GM12878 (cell line): ENCODE measurements around the gene ZNF576. TPM values are rescaled to one million over a fixed set of nuclear protein-coding genes. Genes with fewer than 3 reads are reported as not detected.

Experiments
- ATAC-seq: fragments of 200-7000 bp; cut with Tn5 transposase; 3 replicates; pipeline ENCODE4 v1.9.1; 2020; ENCODE audit warnings: mild to moderate bottlenecking, moderate library complexity
- Bru-seq: library from RNA; stranded (reverse); fragments of 400-500 nt; gene quantifications from one replicate; lab custom pipeline; 2021; lab: Mats Ljungman, UMichigan
- BruChase-seq, 2 experiments: library from RNA; stranded (reverse); fragments of 400-500 nt; gene quantifications; one replicate each; lab custom pipeline; 2021; lab: Mats Ljungman, UMichigan
- BruUV-seq: library from RNA; stranded (reverse); fragments of 400-500 nt; replicated peaks from 2 replicates; lab custom pipeline; 2021; lab: Mats Ljungman, UMichigan
- CTCF ChIA-PET: fragments of 300-600 bp; sonication (Branson Sonifier 250); formaldehyde crosslinking; extraction: SDS; loops from one replicate; lab custom pipeline; 2021; ENCODE audit warnings: inconsistent platforms; lab: Yijun Ruan, JAX
- POLR2A ChIA-PET: fragments of 350-600 bp; formaldehyde crosslinking; extraction: SDS; loops from one replicate; lab custom pipeline; 2021; ENCODE audit warnings: inconsistent platforms; lab: Charles Lee
- RAD21 ChIA-PET: fragments of 300-600 bp; sonication (Branson Sonifier 250); formaldehyde crosslinking; loops from one replicate; lab custom pipeline; 2023; ENCODE audit warnings: antibody characterized with exemption; ENCODE audit not compliant: unreplicated experiment; lab: Charles Lee
- SMC1A ChIA-PET: fragments of 300-600 bp; sonication (Branson Sonifier 250); formaldehyde crosslinking; loops from one replicate; lab custom pipeline; 2023; ENCODE audit not compliant: unreplicated experiment, uncharacterized antibody; lab: Charles Lee
- DNase-seq: peaks from one replicate; pipeline ENCODE4 v3.0.0-alpha.2; 2011; ENCODE audit warnings: low read depth, low spot score
- FAIRE-seq: peaks from 3 replicates; lab custom pipeline; 2011; peaks lifted over from hg19 to GRCh38; lab: Jason Lieb, UNC
- H2AFZ ChIP-seq: 2 replicates; pipeline ENCODE4 v1.6.0; 2011; ENCODE audit warnings: low read depth, low read length, control low read depth; ENCODE audit not compliant: control insufficient read depth
- H3K27ac ChIP-seq: 2 replicates; pipeline ENCODE4 v1.5.1; 2011; ENCODE audit warnings: control low read depth; ENCODE audit not compliant: control insufficient read depth, insufficient read depth
- H3K27me3 ChIP-seq, 2 experiments: replicated peaks in 1 of 2; 2 replicates each; pipeline versions ENCODE4 v1.6.0 to v1.6.1; 2011; ENCODE audit warnings: low read length in 1 of 2; ENCODE audit not compliant: control insufficient read depth in 2 of 2, insufficient read depth in 2 of 2
- H3K36me3 ChIP-seq, 2 experiments: 2 replicates each; pipeline ENCODE4 v1.5.1; 2011; ENCODE audit warnings: low read length in 1 of 2; ENCODE audit not compliant: control insufficient read depth in 2 of 2, insufficient read depth in 2 of 2
- H3K4me1 ChIP-seq: 2 replicates; pipeline ENCODE4 v1.6.1; 2011; ENCODE audit warnings: mild to moderate bottlenecking, low read length, moderate library complexity, mixed read lengths; ENCODE audit not compliant: control insufficient read depth, insufficient read depth
- H3K4me2 ChIP-seq: 2 replicates; pipeline ENCODE4 v1.6.0; 2011; ENCODE audit warnings: control low read depth; ENCODE audit not compliant: control insufficient read depth, insufficient read depth
- H3K4me3 ChIP-seq: fragments of 200-600 bp; sonication (generic); 2 replicates; pipeline ENCODE4 v1.5.1; 2016
- H3K79me2 ChIP-seq: 2 replicates; pipeline ENCODE4 v1.6.0; 2011; ENCODE audit warnings: low read length; ENCODE audit not compliant: control insufficient read depth, insufficient read depth
- H3K9ac ChIP-seq: 2 replicates; pipeline ENCODE4 v1.8.0; 2011; ENCODE audit warnings: low read length, control low read depth, mixed read lengths; ENCODE audit not compliant: control insufficient read depth, insufficient read depth
- H3K9me3 ChIP-seq: replicated peaks from 3 replicates; pipeline ENCODE4 v1.5.1; 2011; ENCODE audit warnings: mild to moderate bottlenecking, low read length; ENCODE audit not compliant: control insufficient read depth, insufficient read depth
- H4K20me1 ChIP-seq: 2 replicates; pipeline ENCODE4 v1.6.0; 2011; ENCODE audit not compliant: control insufficient read depth, insufficient read depth
- ATF7 ChIP-seq: fragments of 450-650 bp; IDR thresholded peaks from 2 replicates; pipeline ENCODE4 v1.6.1; 2016; ENCODE audit warnings: low read depth, mild to moderate bottlenecking
- CEBPB ChIP-seq, 2 experiments: fragments of 150-350 bp in 1 of 2; IDR thresholded peaks; 2 replicates each; pipeline ENCODE4 v1.6.1; 2012 to 2014; ENCODE audit warnings: low read depth in 2 of 2, low read length in 2 of 2, borderline replicate concordance in 1 of 2, inconsistent platforms in 1 of 2
- EGR1 ChIP-seq, 2 experiments: IDR thresholded peaks; 1 replicate in 1 of 2; 2 replicates in 1 of 2; pipeline ENCODE4 v1.6.1; 2011 to 2012; ENCODE audit warnings: low read depth in 2 of 2, low read length in 2 of 2, borderline replicate concordance in 1 of 2, mild to moderate bottlenecking in 1 of 2, moderate library complexity in 1 of 2
- EZH2 ChIP-seq: IDR thresholded peaks from 2 replicates; pipeline ENCODE4 v1.6.1; 2012; ENCODE audit warnings: low read depth, mild to moderate bottlenecking, control low read depth, inconsistent platforms, low read length, borderline replicate concordance; ENCODE audit not compliant: control insufficient read depth
- GATAD2B ChIP-seq: fragments of 450-650 bp; conservative IDR thresholded peaks from 2 replicates; pipeline ENCODE4 v1.6.1; 2017; ENCODE audit warnings: low read depth, mild to moderate bottlenecking, moderate library complexity
- IRF4 ChIP-seq: IDR thresholded peaks from 2 replicates; pipeline ENCODE4 v1.6.1; 2011; ENCODE audit warnings: low read depth, low read length
- NFXL1 ChIP-seq: fragments of 450-650 bp; IDR thresholded peaks from 2 replicates; pipeline ENCODE4 v1.6.1; 2017; ENCODE audit warnings: antibody characterized with exemption, mild to moderate bottlenecking, borderline replicate concordance
- NFYB ChIP-seq: IDR thresholded peaks from 2 replicates; pipeline ENCODE4 v1.6.1; 2011; ENCODE audit warnings: low read depth, mild to moderate bottlenecking, low read length, improper control_type of control experiment, moderate library complexity; ENCODE audit not compliant: insufficient read depth
- SRF ChIP-seq, 2 experiments: IDR thresholded peaks; 2 replicates each; pipeline ENCODE4 v1.6.1; 2011; ENCODE audit warnings: low read depth in 2 of 2, low read length in 2 of 2, mild to moderate bottlenecking in 1 of 2, moderate library complexity in 1 of 2
- STAT1 ChIP-seq: fragments of 450-650 bp; conservative IDR thresholded peaks from 2 replicates; pipeline ENCODE4 v1.6.1; 2014; ENCODE audit warnings: antibody characterized with exemption, mild to moderate bottlenecking
- SUZ12 ChIP-seq: fragments of 200-600 bp; sonication (generic); IDR thresholded peaks from one replicate; pipeline ENCODE4 v1.6.1; 2018; ENCODE audit warnings: antibody characterized with exemption, mild to moderate bottlenecking; ENCODE audit not compliant: unreplicated experiment
- TCF3 ChIP-seq: IDR thresholded peaks from 2 replicates; pipeline ENCODE4 v1.6.1; 2012; ENCODE audit warnings: low read depth, mild to moderate bottlenecking, low read length, borderline replicate concordance; ENCODE audit not compliant: insufficient read depth
- WGBS: methylation state at CpG from one replicate; pipeline ENCODE4 v1.1.6; 2016; ENCODE audit warnings: low lambda C conversion rate; ENCODE audit not compliant: insufficient replicate concordance, insufficient coverage; ENCODE audit errors: missing lambda C conversion rate; 5-methylcytosine and 5-hydroxymethylcytosine counted together
- in situ Hi-C: fragments of 300-500 bp; cut with MboI; formaldehyde crosslinking; loops from 9 replicates; pipeline ENCODE4 v1.14.3; 2018; ENCODE audit warnings: mixed read lengths
- intact Hi-C: fragments of 100-400 bp; cut with micrococcal nuclease; formaldehyde crosslinking; loops from one replicate; pipeline ENCODE4 v1.14.2; 2022; ENCODE audit not compliant: unreplicated experiment
- long read RNA-seq, 2 experiments: library from polyadenylated mRNA; unstranded; transcript quantifications; one replicate each; pipeline ENCODE4 v2.0.0, GENCODE V29; 2019 to 2020
- polyA minus RNA-seq, 3 experiments: library from RNA; depleted of rRNA, polyadenylated mRNA; stranded (reverse); fragments of >200 nt; gene quantifications; 2 replicates each; pipeline ENCODE4 v1.2.3, GENCODE V29; 2011
- polyA plus RNA-seq, 11 experiments: library from polyadenylated mRNA; depleted of rRNA in 4 of 11; unstranded in 6 of 11; stranded (reverse) in 5 of 11; fragments of >200 nt; fragmentation: Nextera tagmentation in 4 of 11; fragmentation: Illumina TruSeq in 1 of 11; extraction: Ambion mirVana in 4 of 11; extraction: Trizol in 1 of 11; gene quantifications; 1 replicate in 1 of 11; 2 replicates in 10 of 11; pipeline versions ENCODE4 v1.2.1 to v1.2.3, GENCODE V29; 2011 to 2016; ENCODE audit warnings: inconsistent platforms in 2 of 11, missing spikeins in 2 of 11, low read depth in 1 of 11
- total RNA-seq, 4 experiments: library from RNA; depleted of rRNA in 3 of 4; stranded (reverse); fragments of >200 nt in 3 of 4; fragmentation: Illumina TruSeq in 1 of 4; extraction: Trizol in 1 of 4; gene quantifications; 2 replicates each; pipeline versions ENCODE4 v1.2.1 to v1.2.3, GENCODE V29; 2013 to 2021
- TF ChIP-seq, protein P1 (sequence below): IDR thresholded peaks from 2 replicates; pipeline ENCODE4 v1.6.1; 2011; ENCODE audit warnings: borderline replicate concordance, low read depth, mild to moderate bottlenecking, moderate library complexity, low read length; ENCODE audit not compliant: insufficient read depth, poor library complexity, severe bottlenecking

Gene ZNF576, protein sequence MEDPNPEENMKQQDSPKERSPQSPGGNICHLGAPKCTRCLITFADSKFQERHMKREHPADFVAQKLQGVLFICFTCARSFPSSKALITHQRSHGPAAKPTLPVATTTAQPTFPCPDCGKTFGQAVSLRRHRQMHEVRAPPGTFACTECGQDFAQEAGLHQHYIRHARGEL
- total RNA-seq (2013; cell fraction: nucleolus; rRNA removed), result 17.9 and 19.3 TPM in 2 replicates
- 12.6 and 13.4 TPM in 2 replicates for total RNA-seq (2014; rRNA removed)
- 8.6 and 9.6 TPM in 2 replicates for total RNA-seq (2014; rRNA removed; fragmentation: Illumina TruSeq; extraction: Trizol)
- total RNA-seq (2021), result 17.9 and 18.8 TPM in 2 replicates
- 2.4 TPM for polyA plus RNA-seq (2011; ENCODE audit: low read depth)
- 4.9 and 8.1 TPM in 2 replicates for polyA plus RNA-seq (2011; rRNA removed)
- 13.8 and 22.0 TPM in 2 replicates for polyA plus RNA-seq (2011; cell fraction: cytosol; rRNA removed)
- polyA plus RNA-seq (2011; cell fraction: nucleus; rRNA removed), result 15.1 and 16.6 TPM in 2 replicates
- 8.5 and 9.0 TPM in 2 replicates for polyA plus RNA-seq (2012)
- 3.6 and 7.4 TPM in 2 replicates for polyA plus RNA-seq (2014; fragmentation: Illumina TruSeq; extraction: Trizol)
- 10 to 100 TPM; 13.2 to 15.2 TPM for polyA plus RNA-seq (2014; fragmentation: Nextera tagmentation; extraction: Ambion mirVana)
- polyA plus RNA-seq (2014; rRNA removed), result 18.5 and 18.6 TPM in 2 replicates
- polyA plus RNA-seq (2016; fragmentation: Nextera tagmentation; extraction: Ambion mirVana), result 10 to 100 TPM; 29.5 to 29.8 TPM
- 9.4 and 16.7 TPM in 2 replicates for polyA minus RNA-seq (2011; rRNA and poly(A)+ RNA removed)
- polyA minus RNA-seq (2011; cell fraction: cytosol; rRNA and poly(A)+ RNA removed), result 3.5 and 4.7 TPM in 2 replicates
- 13.3 and 23.2 TPM in 2 replicates for polyA minus RNA-seq (2011; cell fraction: nucleus; rRNA and poly(A)+ RNA removed)
- Bru-seq, nascent RNA, result percentile 83 among the genes with signal in this experiment
- BruChase-seq, experiment 1, labeled RNA remaining after a 6-hour chase, result percentile 68 among the genes with signal in this experiment
- percentile 79 among the genes with signal in this experiment for BruChase-seq, experiment 2, labeled RNA remaining after a 2-hour chase
- long read RNA-seq, experiment 1, partial matches to known transcripts, result 0 of 10 reads
- long read RNA-seq, experiment 1, other reads (novel, unspliced or antisense), result 2 of 10 reads
- long read RNA-seq, experiment 2, partial matches to known transcripts, result 1 of 8 reads
- long read RNA-seq, experiment 2, other reads (novel, unspliced or antisense), result 2 of 8 reads

DNA sequence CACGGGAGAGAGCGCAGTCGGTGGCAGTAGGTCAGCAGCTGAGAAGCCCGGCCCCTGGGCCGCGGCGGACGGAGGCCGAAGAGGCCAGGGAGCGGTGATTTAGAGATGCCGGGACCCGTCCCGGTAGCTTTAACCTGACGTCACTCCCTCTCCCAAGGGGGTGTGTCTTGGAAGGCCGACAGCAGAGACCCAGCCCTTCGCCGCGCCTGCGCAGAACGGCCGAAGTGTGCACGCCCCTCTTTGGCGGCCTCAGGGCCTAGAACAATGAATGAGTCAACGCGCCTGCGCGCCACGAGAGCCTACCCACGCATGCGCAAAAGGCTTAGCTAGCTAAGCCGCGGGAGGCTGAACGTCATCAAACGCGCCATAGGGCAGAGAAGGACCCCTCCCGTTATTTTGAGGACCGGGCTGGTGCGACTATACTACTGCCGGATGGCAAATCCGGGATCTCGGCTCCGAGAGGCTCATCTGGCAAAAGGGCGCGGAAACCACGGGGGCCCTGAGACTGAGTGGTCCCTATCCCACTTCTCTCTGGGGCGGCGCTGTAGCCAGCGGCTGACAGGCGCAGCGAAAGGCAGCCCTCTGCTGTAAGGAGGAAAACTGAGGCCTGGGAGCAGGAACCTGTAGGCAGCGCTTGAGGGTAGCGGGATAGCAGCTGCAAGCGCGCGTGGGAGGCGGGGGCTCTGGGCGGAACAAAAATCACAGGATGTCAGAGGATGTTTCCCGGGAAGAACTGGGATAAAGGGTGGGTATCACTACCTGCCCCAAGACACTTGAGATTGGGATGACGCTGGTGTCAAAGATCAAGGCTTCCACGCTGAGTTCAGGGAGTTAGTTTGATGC lies at the start of gene ZNF576, which contains the start of gene IRGQ:
TSS of gene ZNF576 (plus strand) at position 597 of the 843 bp plus-strand sequence. CDS start 514 bp downstream, outside the sequence.
TSS of gene IRGQ (minus strand) at position 136 of the 843 bp plus-strand sequence. CDS start 796 bp downstream, outside the sequence.
- Histone ChIP-seq H3K4me2 (peak within 1 kb of the TSS; percentile 91), H3K9me3 (no peaks in the 10 kb centered on the region), H3K4me3 (peak within 1 kb of the TSS; percentile 93), H3K9ac (peak within 1 kb of the TSS; percentile 91), H2AFZ (peak within 1 kb of the TSS; percentile 66), H3K27ac (peak within 1 kb of the TSS; percentile 85), H3K36me3 (peaks cover 12 to 20% of the 10 kb centered on the region in 2 experiments; a peak in 3 of 4 replicates), H4K20me1 (no peaks in the 10 kb centered on the region), H3K27me3 (no peaks in the 10 kb centered on the region), H3K79me2 (peaks cover 37% of the 10 kb centered on the region), H3K4me1 (peaks cover 7% of the 10 kb centered on the region; the same call in 1 of the 2 replicates)
- ChIA-PET RAD21 (interaction anchor here (0.8 to 4.8 kb wide), 17 partner anchors 12 to 213 kb away, joined by 3 to 92 read pairs (median 12); partner anchors contain the start of genes PHLDB3, PINLYP, XRCC1 and ZNF575), CTCF (interaction anchor here (0.7 to 6.6 kb wide), 18 partner anchors 13 to 214 kb away, joined by 3 to 169 read pairs (median 14); partner anchors contain the start of genes ETHE1 and XRCC1), POLR2A (interaction anchor here (0.6 to 3.7 kb wide), 12 partner anchors 19 to 183 kb away, joined by 3 to 22 read pairs (median 4); partner anchors contain the start of genes PINLYP, XRCC1 and ZNF575), SMC1A (interaction anchor here (1.0 to 5.4 kb wide), 14 partner anchors 19 to 182 kb away, joined by 3 to 59 read pairs (median 5); partner anchors contain the start of genes PINLYP, XRCC1 and ZNF575)
- peak; percentile 97 for FAIRE-seq
- in situ Hi-C loops, result no loop called here
- ATAC-seq, result peak; percentile 86
- intact Hi-C loops, result loop anchor here (1.0 to 2.0 kb wide), 4 partner anchors 21 to 185 kb away; partner anchors contain the start of genes KCNN4, PINLYP, XRCC1 and ZNF575
- TSS peak; percentile 61 for BruUV-seq
- WGBS, result under 1% methylated on average over 60 of the region's 60 CpGs
- DNase-seq, result peak; percentile 98
- TF ChIP-seq EGR1 (IDR thresholded peaks at IDR 0.05; ENCODE audit: borderline replicate concordance in 1 of 2, low read depth in 2 of 2, low read length in 2 of 2) (peak in 1 of 2 experiments; percentile 76; a peak in 2 of 3 replicates), GATAD2B (0 out of 2 replicates have a peak, but pooled peaks have one; percentile 42), SRF (IDR thresholded peaks at IDR 0.05; ENCODE audit: low read depth in 2 of 2, low read length in 2 of 2) (peak in 1 of 2 experiments; percentile 67; a peak in 2 of 4 replicates), CEBPB (IDR thresholded peaks at IDR 0.05; ENCODE audit: borderline replicate concordance in 1 of 2, low read depth in 2 of 2, low read length in 2 of 2) (no peak), ATF7 (peak; percentile 98), TCF3 (no peak), SUZ12 (no peak), STAT1 (peak; percentile 95; the same call in 1 of the 2 replicates), EZH2 (no peak), IRF4 (0 out of 2 replicates have a peak, but pooled peaks have one; percentile 5), NFYB (no peak), NFXL1 (no peak)
- TF ChIP-seq, protein P1, sequence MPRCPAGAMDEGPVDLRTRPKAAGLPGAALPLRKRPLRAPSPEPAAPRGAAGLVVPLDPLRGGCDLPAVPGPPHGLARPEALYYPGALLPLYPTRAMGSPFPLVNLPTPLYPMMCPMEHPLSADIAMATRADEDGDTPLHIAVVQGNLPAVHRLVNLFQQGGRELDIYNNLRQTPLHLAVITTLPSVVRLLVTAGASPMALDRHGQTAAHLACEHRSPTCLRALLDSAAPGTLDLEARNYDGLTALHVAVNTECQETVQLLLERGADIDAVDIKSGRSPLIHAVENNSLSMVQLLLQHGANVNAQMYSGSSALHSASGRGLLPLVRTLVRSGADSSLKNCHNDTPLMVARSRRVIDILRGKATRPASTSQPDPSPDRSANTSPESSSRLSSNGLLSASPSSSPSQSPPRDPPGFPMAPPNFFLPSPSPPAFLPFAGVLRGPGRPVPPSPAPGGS, result peak; percentile 68
